Adrenal gland (tissue), 12 donors: ENCODE data around the gene RTP2. TPM values are rescaled to one million over a fixed set of nuclear protein-coding genes. Genes with fewer than 3 reads are reported as not detected.

Source experiments
- DNase-seq, 7 donors: peaks; one replicate each; pipeline ENCODE4 v3.0.0-alpha.2; 2019 to 2020
- H3K27ac ChIP-seq, 5 donors: fragments of 200-600 bp; sonication (generic) in 4 of 5; 1 replicate in 3 of 5; 2 replicates in 2 of 5; pipeline versions ENCODE4 v1.5.1 to v1.8.0; 2016 to 2020; ENCODE audit warnings: mild to moderate bottlenecking in 1 of 5
- H3K27me3 ChIP-seq: fragments of 200-600 bp; 2 replicates; pipeline ENCODE4 v1.8.0; 2021
- H3K36me3 ChIP-seq, 2 donors: fragments of 200-600 bp; replicated peaks in 1 of 2; 1 replicate in 1 of 2; 2 replicates in 1 of 2; pipeline versions ENCODE4 v1.5.1 to v1.8.0; 2018 to 2022
- H3K4me1 ChIP-seq, 2 donors: fragments of 200-600 bp; replicated peaks in 1 of 2; 1 replicate in 1 of 2; 2 replicates in 1 of 2; pipeline versions ENCODE4 v1.5.1 to v1.8.0; 2018 to 2021
- H3K4me3 ChIP-seq, 4 donors: fragments of 200-600 bp; sonication (generic) in 3 of 4; one replicate each; pipeline ENCODE4 v1.5.1; 2016 to 2018
- H3K9me3 ChIP-seq, 3 donors: fragments of 200-600 bp; sonication (generic) in 1 of 3; replicated peaks in 1 of 3; 1 replicate in 2 of 3; 2 replicates in 1 of 3; pipeline versions ENCODE4 v1.5.1 to v1.8.0; 2016 to 2021
- POLR2A ChIP-seq, 2 donors: fragments of 450-650 bp; IDR thresholded peaks; one replicate each; pipeline ENCODE4 v1.6.1; 2017; ENCODE audit warnings: antibody characterized with exemption in 2 of 2, mild to moderate bottlenecking in 2 of 2, moderate library complexity in 1 of 2
- WGBS, 4 donors: extraction: QIAGEN DNeasy Blood & Tissue Kit in 2 of 4; methylation state at CpG; one replicate each; pipeline versions ENCODE4 v1.1.5 to v1.1.7; 2013 to 2017; 5-methylcytosine and 5-hydroxymethylcytosine counted together
- intact Hi-C, 2 donors: fragments of 100-400 bp; cut with DNase I; formaldehyde crosslinking; loops; one replicate each; pipeline versions ENCODE4 v1.14.1 to v1.15.0; 2022 to 2023
- polyA plus RNA-seq, 3 donors: library from polyadenylated mRNA; stranded (reverse); fragments of 200-250 nt in 2 of 3; fragments of 350-450 nt in 1 of 3; fragmentation: Illumina TruSeq in 1 of 3; extraction: RNeasy Lipid Tissue Mini Kit (QIAGEN cat#74804) in 1 of 3; gene quantifications; one replicate each; pipeline ENCODE4 v1.2.3, GENCODE V29; 2013 to 2014
- total RNA-seq, 9 donors: library from RNA; depleted of rRNA in 4 of 9; stranded (reverse); fragments of >200 nt in 4 of 9; fragments of 120-200 nt in 1 of 9; fragmentation: NEBNext Ultra II Directional in 1 of 9; extraction: Animal tissue kit (Norgen Biotek cat#: 25700) in 1 of 9; gene quantifications; one replicate each; pipeline versions ENCODE4 v1.1.0 to v1.2.4, GENCODE V29; 2013 to 2023
- TF ChIP-seq, protein P1 (sequence below), 6 experiments: fragments of 450-650 bp in 4 of 6; fragments of 200-600 bp in 2 of 6; sonication (generic) in 1 of 6; IDR thresholded peaks; 1 replicate in 5 of 6; 2 replicates in 1 of 6; pipeline versions ENCODE4 v1.5.1 to v1.8.0; 2016 to 2021; ENCODE audit warnings: antibody characterized with exemption in 6 of 6, mild to moderate bottlenecking in 2 of 6, moderate library complexity in 1 of 6
- donor health status: healthy with polysubstance abuse.
- donor health status: Bipolar disorder and iron deficiency.
- donor health status: DM: yes; HTN: yes; CAD: no.
- donor health status: DM: no; HTN: no; CAD: no.
- donor health status: DM: no; HTN: no; CAD: no.
- donor health status: DM: yes; HTN: yes; CAD: no.

The RTP2 gene
- total and polyA plus RNA-seq, 12 donors: 0.28 TPM; not detected in 11

DNA sequence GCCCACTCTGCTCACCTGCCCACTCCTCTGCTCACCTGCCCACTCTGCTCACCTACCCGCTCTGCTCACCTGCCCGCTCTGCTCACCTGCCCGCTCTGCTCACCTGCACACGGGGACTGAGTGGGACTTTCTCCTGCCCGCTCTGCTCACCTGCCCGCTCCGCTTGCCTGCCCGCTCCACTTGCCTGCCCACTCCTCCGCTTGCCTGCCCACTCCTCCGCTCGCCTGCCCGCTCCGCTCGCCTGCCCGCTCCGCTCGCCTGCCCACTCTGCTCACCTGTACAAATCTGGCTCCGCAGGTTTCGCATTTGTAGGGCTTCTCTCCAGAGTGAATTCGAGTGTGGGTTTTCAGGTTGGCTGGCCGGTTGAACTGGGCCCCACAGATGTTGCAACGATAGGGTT lies 22.9 kb upstream of the RTP2 start:
- Histone ChIP-seq H3K27ac (no peak overlapping the region), H3K4me3 (no peak overlapping the region), H3K36me3 (peaks cover 0 to 96% of the 10 kb centered on the region in 2 donors), H3K4me1 (no peaks in the 10 kb centered on the region), H3K27me3 (no peaks in the 10 kb centered on the region), H3K9me3 (no peaks in the 10 kb centered on the region)
- WGBS, 4 donors: 90 to 95% (median 92%) methylated on average over 22 of the region's 22 CpGs
- DNase-seq: no peak
- TF ChIP-seq POLR2A (IDR thresholded peaks at IDR 0.05): no peak
- TF ChIP-seq, protein P1, sequence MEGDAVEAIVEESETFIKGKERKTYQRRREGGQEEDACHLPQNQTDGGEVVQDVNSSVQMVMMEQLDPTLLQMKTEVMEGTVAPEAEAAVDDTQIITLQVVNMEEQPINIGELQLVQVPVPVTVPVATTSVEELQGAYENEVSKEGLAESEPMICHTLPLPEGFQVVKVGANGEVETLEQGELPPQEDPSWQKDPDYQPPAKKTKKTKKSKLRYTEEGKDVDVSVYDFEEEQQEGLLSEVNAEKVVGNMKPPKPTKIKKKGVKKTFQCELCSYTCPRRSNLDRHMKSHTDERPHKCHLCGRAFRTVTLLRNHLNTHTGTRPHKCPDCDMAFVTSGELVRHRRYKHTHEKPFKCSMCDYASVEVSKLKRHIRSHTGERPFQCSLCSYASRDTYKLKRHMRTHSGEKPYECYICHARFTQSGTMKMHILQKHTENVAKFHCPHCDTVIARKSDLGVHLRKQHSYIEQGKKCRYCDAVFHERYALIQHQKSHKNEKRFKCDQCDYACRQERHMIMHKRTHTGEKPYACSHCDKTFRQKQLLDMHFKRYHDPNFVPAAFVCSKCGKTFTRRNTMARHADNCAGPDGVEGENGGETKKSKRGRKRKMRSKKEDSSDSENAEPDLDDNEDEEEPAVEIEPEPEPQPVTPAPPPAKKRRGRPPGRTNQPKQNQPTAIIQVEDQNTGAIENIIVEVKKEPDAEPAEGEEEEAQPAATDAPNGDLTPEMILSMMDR (IDR thresholded peaks at IDR 0.05): no peak
- intact Hi-C loops: no loop called here

DNA sequence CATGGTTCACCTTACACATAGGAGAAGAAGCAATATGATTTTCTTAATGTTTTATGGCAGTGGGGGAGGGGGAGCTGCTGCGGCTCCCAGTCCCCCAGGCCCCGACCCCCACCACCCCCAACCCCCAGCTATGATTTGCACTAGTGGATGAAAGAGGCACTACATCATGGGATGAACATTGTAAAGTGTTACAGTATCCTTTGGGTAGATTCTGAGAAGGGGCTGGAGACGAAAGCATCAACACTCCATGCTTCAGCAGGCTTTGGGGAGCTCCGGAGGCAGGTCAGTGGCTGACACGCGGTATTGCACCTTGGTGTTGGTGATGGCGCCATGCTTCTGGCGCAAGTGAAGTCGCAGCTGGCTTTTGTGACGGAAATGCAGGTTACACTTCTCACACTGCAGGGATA lies 19.9 kb upstream of the RTP2 start:
- Histone ChIP-seq H3K9me3 (no peaks in the 10 kb centered on the region), H3K27ac (no peak overlapping the region), H3K4me1 (peaks cover 3 to 9% of the 10 kb centered on the region in 2 donors), H3K27me3 (no peaks in the 10 kb centered on the region), H3K4me3 (no peak overlapping the region), H3K36me3 (peaks cover 0 to 66% of the 10 kb centered on the region in 2 donors)
- 84 to 91% (median 89%) methylated on average over 10 of the region's 10 CpGs for WGBS, 4 donors
- intact Hi-C loops: no loop called here
- TF ChIP-seq, protein P1 (IDR thresholded peaks at IDR 0.05): no peak
- TF ChIP-seq POLR2A (IDR thresholded peaks at IDR 0.05): no peak
- DNase-seq: no peak

DNA sequence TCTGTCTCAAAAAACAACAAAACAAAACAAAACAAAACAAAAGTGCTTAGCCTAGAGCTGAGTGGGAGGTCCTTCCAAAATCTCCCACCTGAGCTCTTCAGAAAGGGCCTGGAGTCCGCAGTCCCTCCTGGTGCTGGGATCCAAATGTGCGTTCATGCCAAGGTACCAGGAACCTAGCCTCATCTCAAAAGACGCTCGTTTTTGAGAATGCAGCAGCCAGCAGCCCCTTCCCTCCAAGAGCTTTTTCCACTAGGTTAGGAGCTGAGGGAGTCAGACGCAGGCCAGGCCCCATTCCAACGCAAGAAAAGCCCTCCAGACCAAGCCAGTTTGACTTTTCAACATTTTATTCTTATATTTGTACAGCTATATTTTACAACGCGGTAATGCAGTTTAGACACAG lies 18.7 kb upstream of the RTP2 start:
- no peak overlapping the region for H3K27ac ChIP-seq
- no peak for DNase-seq
- H3K4me3 ChIP-seq: no peak overlapping the region
- TF ChIP-seq, protein P1 (IDR thresholded peaks at IDR 0.05): no peak
- no peak for TF ChIP-seq POLR2A (IDR thresholded peaks at IDR 0.05)
- H3K27me3 ChIP-seq: no peaks in the 10 kb centered on the region
- peaks cover 0 to 55% of the 10 kb centered on the region in 2 donors for H3K36me3 ChIP-seq
- 94 to 96% (median 95%) methylated on average over 8 of the region's 8 CpGs for WGBS, 4 donors
- H3K4me1 ChIP-seq: peaks cover 4 to 10% of the 10 kb centered on the region in 2 donors
- no peaks in the 10 kb centered on the region for H3K9me3 ChIP-seq
- intact Hi-C loops: no loop called here

DNA sequence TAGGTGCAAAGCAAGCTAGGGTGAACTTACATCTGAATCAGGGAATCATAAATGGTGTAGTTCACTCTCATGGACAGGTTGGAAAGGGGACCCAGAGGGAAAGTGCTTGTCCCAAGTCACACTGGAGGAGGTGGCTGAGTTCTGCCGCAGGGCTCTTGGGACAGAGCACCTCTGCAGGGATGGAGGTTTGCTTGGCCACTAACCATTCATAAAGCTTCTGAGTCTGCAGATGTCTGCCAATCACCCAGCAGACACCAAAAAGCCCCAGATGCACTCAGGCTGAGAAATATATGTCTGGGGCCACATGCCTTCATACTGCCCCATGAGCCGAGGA lies 17.9 kb upstream of the RTP2 start:
- TF ChIP-seq POLR2A (IDR thresholded peaks at IDR 0.05): no peak
- TF ChIP-seq, protein P1 (IDR thresholded peaks at IDR 0.05): no peak
- Histone ChIP-seq H3K27ac (peak overlapping the region in 2 of 5 donors; percentile 13 to 22), H3K4me1 (peaks cover 4 to 10% of the 10 kb centered on the region in 2 donors), H3K27me3 (no peaks in the 10 kb centered on the region), H3K9me3 (no peaks in the 10 kb centered on the region), H3K36me3 (peaks cover 0 to 47% of the 10 kb centered on the region in 2 donors), H3K4me3 (no peak overlapping the region)
- DNase-seq: peak in 1 of 7 donors; percentile 50
- WGBS, 4 donors: 93 to 100% (median 98%) methylated on average over 2 of the region's 2 CpGs
- intact Hi-C loops: no loop called here
